Stimulated activated naive CD8-positive, alpha-beta T cell treated with anti-CD3 and anti-CD28 coated beads, Interleukin-15, Interleukin-2, amounts not matched to agents 100 U/mL and 50 U/mL, for 24 hours (primary cell): ENCODE measurements around the gene EFNA4.

Experiments
- ATAC-seq: fragments of 150-1000 bp; cut with Tn5 transposase; one replicate; pipeline ENCODE4 v1.10.0; 2021
- DNase-seq: peaks from one replicate; pipeline ENCODE4 v3.0.0; 2021

Gene EFNA4

DNA sequence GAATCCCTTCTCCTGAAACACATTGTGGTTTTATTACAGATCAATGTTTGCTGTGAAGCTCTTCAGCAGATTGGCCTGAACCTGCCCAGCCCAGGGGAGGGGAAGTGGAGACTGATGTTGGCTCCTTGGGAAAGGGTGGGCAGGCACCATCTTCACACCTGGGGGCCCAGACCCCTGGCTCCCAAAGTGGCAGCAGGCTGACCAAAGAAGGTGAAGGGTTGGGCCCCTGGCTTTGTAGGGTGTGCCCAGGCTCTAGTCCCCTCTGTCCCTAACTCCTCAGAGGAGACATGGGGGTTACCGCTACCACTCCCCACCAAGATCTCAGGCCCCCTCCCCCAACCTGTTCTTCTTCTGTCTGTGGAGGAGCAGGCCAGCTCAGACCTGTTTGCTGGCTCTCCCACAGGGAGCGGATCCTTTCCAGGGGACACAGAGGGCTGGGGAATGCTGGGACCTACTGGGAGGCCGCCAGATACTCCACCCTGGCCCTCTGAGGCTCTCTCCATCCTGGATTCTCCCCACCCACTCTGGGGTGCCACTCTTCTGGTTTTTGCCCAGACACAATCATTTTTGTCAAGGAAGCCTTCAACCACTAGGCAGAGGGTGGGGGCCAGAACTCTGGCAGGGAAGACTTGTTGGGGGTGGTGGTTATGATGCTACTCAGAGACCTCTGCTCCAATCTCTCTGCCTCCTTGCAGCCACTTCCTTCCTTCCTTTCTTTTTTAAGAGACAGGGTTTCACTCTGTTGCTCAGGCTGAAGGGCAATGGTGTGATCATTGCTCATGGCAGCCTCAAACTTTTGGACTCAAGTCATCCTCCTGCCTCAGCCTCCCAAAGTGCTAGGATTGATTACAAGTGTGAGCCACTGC, 10.1 kb downstream of the EFNA4 start:
- no peak for ATAC-seq
- no peak for DNase-seq

DNA sequence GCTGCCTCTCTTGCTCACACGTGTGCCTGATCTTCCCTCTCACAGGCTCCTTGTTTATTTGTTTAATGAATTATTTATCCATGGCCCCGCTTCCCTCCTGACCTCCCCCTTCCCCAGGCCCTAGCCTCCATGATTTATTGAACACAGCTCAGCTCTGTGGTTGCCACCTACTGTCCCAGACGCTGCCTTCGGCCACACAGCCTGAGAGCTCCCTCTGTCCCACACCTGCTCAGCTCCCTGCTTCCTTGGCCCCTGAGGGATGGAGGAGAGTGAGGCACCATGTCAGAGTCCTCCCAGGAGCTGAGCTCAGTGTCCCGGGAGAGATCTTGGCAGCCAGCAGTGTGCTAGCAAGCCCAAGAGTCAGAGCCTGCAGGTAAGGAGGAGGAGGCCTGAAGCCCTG, 12.0 kb downstream of the EFNA4 start:
- no peak for DNase-seq
- ATAC-seq, result no peak

DNA sequence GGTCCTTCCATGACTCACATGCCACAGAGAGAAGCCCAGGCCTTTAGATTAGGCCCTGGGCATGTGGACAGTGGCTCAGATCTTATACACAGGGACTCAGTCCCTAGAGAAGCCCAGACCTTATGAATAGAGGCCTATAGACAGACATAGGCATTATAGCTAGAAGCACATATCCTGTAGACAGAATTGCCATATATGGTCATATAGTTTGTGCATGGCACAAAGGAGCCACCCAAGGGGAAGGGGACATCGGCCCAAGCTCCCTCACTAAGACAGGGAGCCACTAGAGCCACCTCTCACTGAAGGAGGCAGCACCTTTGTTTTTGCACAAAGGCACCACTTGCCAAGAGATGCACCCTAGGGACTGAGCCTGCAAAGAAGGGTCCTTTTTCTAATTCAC, 12.8 kb downstream of the EFNA4 start:
- no peak for ATAC-seq
- DNase-seq, result no peak

DNA sequence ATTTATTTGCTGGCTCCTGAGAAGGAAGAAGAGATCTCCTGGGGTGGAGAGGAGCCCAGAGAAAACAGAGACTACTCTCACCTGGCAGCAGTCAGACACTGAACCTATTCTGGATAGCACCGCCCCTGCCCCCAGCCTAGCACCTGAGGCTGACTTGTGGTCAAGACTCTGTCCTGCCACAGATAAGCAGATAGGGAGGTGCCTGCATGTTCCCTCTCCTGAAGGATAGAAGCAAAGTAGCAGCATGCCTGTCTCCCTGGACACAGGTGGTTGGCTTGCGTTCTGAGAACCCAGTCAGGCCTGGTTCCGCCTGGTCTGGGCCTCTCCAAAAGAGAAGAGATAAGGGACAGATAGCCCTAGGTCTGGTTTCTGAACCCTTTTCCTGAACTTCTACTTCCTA, 13.8 kb downstream of the EFNA4 start:
- ATAC-seq (no peak), DNase-seq (no peak)

DNA sequence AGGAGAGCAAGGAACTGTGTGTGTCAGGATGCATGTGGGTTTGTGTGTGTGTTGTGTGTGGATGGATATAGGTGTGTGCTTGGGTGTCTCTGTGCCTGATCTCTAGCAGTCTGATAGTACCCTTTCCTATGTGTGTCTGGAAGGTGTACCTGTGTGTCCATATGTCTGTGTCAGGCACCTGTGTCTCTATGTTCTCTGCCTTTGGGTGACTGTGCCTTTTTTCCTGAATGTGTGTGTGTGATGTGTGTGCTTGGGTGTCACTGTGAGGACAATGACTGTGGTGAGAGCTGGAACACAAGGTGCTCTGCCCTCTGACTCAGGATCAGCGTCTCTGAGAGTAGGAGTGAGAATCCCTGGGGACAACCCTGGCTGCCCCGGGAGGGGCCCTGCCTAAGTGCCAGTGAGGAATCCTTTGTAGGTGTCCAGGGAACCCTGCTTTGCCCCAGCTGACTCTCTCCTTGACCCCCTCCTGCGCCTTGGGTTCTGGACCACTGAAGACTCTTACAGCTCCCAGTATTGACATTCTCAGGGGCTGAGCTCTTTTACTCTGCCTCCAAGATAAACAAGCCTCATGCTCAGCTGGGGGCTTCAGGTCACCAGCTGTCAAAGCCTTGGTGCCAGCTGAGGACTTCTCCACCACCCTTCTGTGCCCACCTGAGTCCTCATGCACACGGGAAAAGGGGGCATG, 14.4 kb downstream of the EFNA4 start:
- ATAC-seq (no peak), DNase-seq (no peak)

DNA sequence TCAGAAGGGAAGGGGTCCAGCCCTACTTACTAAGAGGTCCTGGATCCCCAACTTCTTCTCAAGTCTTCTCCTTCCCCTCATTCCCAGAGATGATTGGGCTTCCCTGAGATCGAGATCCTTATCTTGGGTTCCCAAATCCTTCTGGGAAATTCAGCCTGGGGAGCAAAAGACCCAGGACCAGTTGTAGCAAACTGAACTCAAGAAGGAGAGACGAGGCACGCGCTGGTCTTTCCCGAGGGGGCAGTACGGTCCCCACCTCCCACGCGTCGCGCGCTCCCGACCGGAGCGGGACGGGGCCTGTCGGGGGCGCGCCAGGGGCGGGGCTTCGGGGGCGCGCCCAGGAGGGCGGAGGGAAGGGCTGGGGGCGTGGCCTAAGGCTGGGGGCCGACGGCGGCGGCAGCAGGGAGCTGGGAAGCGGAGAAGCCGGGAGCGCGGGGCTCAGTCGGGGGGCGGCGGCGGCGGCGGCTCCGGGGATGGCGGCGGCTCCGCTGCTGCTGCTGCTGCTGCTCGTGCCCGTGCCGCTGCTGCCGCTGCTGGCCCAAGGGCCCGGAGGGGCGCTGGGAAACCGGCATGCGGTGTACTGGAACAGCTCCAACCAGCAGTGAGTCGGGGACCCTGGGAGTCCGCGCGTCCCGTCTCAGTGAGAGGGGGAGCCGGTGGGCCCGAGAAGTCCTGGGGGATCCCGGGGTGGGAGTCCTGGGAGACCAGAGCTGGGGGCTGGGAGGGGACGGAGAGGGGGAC, 15.1 kb downstream of the EFNA4 start, which contains the start of gene EFNA3:
TSS of gene EFNA3 (plus strand) at position 369 of the 741 bp plus-strand sequence. CDS start at position 474, 105 bp downstream.
- DNase-seq, result peak; percentile 80
- ATAC-seq, result peak; percentile 33

DNA sequence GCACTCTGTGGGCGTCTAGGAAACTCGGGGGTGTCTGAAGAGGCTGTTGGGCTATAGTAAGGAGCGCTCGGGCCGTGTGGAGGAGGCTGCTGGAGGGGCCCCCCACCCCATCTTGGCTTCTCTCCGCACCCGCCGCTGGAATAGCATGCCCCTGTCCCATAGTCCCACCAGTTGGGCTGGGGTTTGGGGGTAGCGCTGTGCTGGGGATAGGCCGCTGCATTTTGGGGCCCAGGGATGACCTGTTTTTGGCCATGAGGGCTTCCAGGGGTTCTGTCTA, 15.6 kb downstream of the EFNA4 start:
- ATAC-seq (no peak), DNase-seq (no peak)

DNA sequence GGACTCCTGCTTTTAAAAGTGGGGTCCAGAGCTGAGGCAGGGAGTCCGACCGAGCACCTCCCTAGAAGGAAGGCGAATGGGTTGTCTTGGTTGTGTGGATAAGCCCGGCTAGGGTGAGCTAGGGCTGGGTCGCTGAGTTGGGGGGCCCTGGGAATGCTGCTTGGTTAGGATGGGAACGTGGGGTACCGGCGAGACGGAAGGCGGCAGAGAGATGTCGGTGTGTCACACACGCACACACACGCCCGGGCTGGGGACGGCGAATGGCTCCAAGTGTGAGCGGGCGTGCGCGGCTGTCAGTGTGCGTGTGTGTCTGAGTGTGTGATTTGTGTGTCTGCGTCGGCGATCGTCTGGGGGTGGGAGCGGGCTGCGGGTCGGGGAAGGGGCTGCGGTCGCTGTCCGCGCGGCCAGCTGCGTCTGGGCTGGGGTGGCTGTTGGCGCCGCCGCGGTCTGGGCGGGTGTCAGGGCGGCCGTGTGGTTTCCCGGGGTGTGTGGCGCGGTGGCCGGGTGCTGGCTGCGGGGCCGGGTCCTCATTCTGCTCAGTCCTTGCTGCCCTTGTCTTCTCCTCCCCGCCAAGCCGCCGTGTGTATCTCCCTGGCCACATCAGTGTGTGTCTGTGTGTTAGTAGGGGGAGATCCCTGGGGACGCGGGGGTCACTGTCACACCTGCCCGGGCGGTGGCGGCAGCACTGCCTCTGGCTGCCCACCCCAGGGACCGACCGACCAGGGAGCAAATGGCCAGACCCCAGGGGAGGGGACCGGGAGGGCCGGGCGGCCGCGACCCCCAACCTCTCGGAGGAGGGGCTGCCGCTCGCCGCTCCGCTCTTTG, 16.2 kb downstream of the EFNA4 start:
- ATAC-seq (no peak), DNase-seq (no peak)

DNA sequence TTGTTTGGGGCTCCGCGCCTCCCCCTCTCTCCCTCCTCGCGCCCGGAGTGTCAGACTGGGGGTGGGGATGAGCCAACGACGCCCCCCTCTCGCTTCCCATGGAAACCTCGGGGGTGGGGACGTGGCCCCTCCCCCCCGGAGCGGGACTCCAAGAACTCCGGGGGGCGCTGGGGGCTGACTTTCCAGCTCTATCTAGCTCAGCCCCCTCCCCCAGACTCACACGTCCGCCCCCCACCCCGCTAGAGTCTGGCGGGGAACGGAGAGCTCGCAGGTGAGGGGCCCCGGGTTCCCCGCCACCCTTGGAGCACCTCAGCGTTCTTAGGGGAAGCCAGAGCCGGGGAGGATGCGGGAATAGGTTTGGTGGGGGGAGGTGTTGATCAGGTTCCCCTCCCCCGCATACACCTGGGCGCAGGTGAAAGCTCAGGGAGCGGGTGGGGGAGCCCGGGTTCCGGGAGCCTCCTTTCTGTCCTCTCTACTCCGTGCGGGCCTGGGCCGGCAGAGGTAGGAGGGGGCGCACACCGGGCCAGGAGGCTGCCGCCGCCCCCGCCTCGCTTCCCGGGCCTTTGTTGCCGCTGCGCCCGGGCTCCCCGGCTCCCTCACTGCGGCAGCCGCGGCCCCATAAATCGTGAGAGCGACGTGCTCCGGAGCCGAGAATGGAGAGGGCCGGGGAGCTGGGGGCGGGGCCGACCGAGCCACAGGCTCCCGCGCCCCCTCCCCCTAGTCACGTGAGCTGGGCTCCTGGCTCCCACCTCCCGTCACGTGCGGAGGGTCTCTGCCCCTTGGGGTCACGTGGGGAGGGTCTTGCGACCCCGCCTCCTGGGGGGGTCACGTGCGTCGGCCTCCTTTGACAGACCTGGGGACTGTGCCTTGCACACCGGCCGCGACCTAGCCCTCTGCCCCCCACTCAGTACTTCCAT, 17.0 kb downstream of the EFNA4 start:
- no peak for ATAC-seq
- DNase-seq, result peak; percentile 46

DNA sequence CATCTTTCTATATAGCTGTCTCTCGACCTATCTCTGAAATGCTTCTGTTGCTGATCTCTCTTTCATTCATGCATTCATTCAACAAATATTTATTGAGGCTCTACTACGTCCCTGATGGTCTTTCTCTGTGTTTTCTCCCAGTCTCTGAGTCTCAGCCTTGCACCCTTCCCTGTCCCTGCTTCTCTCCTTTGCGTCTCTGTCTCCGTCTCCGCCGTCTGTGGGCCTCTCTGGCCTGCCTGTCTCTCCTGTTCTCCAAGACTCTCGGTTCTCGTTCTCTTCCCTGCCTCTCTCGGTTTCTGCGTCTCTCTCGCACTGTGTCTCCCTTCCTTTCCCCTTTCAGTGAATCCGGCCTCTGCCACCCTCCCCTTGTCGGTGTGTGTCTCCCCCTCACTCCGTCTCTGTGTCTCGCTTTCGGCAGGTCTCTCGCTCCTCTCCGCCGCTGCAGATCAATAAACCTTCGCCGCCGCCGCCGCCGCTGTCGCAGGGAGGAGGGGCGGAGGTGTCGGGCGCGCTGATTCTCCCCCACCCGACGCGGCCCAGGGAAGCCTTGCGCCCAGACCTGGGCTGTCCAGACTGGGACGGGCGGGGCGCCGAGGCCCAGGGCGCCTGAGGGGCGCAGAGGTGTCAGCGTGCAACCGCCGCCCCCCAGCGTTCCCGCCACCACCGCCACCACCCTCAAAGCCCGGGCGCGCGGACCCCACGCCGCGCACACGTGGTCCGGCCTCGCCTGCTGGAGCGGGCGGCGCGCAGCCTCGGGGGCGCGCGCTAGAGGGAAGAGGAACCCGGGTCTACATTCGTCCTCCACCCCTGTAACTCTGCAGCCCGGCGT, 18.1 kb downstream of the EFNA4 start:
- DNase-seq, result no peak
- ATAC-seq, result no peak

DNA sequence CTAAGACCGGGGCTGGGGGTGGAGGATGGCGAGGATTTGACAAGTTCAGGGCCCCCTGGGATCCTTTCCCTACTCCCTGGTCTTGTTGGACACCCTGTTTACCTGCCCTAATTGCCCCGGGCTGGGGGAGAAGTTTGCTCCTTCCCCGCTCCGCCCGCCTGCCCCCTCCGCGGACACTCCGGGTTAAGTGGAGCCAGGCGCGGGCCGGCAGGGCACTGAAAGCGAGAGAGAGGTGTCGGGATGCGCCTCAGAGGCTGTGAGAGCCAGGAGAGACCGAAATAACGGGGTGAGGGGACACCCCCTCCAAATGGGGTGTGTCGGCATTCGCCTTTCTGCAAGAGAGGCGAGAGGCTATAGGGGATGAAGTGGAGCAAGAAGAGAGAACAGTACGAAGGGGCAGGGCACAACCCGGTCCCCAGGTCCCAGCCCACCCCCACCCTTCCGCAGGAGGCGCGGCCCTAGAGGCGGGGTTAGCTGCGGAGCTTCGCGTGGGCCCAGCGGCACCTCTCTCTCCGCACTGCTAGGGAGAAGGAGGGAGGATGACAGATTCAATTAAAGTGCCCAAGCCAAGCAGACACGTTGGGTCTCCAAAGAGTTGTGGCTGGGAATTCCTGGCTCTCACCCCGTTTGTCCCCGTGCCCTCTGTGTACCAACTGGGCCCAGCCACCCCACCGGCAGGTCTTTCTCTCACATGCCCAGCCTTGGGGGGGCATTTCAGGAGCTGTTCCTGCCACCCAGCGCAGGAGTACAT, 18.9 kb downstream of the EFNA4 start:
- DNase-seq (no peak), ATAC-seq (no peak)

DNA sequence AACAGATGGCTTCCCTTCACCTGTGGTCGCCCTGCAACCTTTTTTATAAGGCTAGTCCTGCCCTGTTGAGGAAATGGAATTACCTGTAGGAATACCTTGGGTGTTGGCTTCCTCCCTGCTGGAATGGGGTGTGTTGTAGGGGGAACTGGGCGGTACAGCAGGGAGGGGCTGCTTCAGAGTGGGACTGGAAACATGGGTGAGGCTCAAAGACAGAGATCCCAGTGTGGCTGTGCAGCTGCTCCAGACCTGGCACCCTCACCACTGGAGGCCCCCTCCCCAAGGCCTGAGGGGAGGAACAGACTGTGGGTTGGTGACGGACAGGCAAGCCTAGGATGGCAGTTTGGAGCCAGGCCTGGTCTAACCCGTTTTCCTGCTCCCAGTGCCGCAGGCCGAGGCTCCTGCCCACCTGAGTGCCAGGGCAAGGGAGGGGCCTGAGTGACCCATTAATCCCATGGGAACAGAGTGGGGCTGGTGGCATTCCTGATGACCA, 19.6 kb downstream of the EFNA4 start:
- no peak for ATAC-seq
- DNase-seq, result no peak

DNA sequence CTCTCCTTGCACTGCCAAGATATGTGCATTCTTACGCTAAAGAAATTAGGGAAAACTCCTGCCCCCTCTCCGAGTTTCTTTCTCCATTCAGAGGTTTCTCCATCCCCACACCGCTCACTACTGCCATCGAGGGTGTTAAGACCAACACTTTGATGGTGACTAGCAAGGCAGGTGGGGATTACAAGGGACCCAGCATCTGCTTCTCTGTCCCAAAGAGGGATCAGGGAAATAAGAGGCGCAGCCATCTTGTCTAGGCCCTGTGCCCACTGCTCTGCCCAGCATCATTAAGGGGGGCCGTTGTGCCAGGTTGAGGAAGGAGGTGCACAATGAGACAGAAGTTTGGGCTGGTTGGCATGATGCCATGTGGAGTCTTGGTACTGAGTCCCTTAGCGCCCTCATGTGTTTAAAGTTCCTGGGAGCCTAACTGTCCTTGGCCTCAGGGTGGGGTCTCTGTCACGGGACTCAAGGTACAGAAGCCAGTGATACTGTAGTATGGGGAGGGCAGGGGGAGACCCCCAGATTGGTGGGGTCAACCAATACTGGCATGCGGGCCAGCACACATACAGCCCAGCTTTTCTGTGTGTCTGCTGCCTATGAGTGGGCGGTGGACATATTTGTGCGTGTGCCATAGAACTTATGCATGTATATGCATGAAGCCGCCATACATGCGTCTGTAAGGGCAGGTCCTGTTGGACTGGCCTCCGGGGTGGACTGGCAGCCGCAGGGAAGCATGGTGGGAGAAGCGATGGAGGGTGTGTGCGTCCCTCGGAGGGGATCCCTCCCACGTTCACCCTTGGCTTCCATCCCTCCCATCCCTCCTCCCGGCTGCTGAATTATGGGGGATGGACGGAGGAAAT, 20.6 kb downstream of the EFNA4 start:
- DNase-seq, result peak; percentile 53
- ATAC-seq, result no peak

DNA sequence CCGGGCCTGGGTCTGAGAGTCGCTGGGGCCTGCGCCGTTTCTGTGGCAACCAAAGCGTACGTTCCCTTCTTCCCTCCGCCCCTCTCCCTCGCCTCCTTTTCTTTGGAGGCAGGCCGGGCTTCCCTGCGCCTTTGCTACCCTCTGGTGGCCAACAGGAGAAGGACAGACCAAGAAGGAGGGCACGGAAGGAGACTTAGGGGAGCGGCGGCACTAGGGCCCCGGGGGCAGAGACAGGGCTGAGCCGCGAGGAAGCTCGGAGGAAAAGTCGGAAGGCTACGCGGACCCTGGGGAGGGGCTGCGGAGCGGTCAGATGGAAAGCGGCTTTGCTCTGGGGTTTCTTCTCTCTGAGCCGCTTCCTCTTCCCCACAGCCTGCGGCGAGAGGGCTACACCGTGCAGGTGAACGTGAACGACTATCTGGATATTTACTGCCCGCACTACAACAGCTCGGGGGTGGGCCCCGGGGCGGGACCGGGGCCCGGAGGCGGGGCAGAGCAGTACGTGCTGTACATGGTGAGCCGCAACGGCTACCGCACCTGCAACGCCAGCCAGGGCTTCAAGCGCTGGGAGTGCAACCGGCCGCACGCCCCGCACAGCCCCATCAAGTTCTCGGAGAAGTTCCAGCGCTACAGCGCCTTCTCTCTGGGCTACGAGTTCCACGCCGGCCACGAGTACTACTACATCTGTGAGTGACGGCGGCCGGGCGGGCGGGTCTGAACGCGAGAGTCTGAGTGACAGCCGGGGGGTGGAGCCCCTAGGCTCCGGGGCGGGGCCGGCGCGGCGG, 21.4 kb downstream of the EFNA4 start:
- ATAC-seq, result peak; percentile 83
- peak; percentile 94 for DNase-seq

DNA sequence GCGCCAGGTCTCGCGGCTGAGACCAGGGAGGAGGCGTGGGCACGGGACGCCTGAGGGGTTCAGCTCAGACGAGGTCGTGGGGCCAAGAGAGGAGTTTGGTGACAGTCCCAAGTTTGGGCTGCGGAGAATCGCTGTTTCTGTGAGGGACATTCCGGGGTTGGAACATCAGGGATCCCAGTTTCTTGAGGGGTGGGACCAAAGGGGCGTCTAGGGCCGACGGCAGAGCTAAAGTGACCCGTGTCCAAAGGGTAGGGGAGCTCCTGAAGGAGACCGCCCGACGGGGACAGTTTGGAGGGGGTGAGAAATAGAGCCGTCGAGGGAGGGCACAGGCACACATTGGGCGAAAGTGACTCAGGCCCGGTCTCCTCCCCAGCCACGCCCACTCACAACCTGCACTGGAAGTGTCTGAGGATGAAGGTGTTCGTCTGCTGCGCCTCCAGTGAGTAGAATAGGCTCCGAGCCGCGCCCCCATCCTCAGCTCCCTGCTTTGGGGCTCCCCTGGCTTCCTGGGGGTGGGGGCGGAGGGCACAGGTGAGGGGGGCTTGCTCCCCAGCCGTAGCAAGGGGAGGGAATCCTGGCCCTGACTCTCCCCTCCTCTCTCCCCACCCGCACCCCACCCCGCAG, 22.1 kb downstream of the EFNA4 start:
- ATAC-seq (peak; percentile 45), DNase-seq (peak; percentile 82)

DNA sequence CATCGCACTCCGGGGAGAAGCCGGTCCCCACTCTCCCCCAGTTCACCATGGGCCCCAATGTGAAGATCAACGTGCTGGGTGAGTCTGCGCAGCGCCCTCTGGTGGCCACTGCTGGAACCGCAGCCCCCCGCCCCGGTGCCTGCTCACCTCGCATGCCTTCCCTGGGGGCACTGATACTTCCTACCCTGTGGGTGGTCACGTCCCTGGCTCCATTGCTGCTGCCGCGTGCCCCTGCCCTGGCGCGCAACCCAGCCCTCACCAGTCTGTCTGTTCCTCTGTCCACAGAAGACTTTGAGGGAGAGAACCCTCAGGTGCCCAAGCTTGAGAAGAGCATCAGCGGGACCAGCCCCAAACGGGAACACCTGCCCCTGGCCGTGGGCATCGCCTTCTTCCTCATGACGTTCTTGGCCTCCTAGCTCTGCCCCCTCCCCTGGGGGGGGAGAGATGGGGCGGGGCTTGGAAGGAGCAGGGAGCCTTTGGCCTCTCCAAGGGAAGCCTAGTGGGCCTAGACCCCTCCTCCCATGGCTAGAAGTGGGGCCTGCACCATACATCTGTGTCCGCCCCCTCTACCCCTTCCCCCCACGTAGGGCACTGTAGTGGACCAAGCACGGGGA, 22.7 kb downstream of the EFNA4 start:
- DNase-seq (peak; percentile 90), ATAC-seq (peak; percentile 17)
